HG03135 (cell line): ENCODE results near the gene IFRD1.
"Not testable (repeated sequence)": the region's sequence is repeated elsewhere in the genome, so short reads cannot be mapped to it uniquely, and the experiment has no call there.

Experiments
- ATAC-seq: cut with Tn5 transposase; IDR thresholded peaks from one replicate; pipeline ENCODE4 v1.9.1; 2021; ENCODE audit warnings: mild to moderate bottlenecking, moderate library complexity; ENCODE audit not compliant: unreplicated experiment

The IFRD1 gene

GRCh38 chr7:112512451-112513210 is 62.4 kb downstream of the IFRD1 start:
- no peak for ATAC-seq

- no peak for ATAC-seq
Measured at GRCh38 chr7:112515989-112516388, 65.7 kb downstream of the IFRD1 start.

- not testable (repeated sequence) for ATAC-seq
Measured at GRCh38 chr7:112516418-112516817, 66.2 kb downstream of the IFRD1 start.

GRCh38 chr7:112517487-112517886 is 67.2 kb downstream of the IFRD1 start:
- ATAC-seq = no peak

GRCh38 chr7:112520787-112521186 is 70.5 kb downstream of the IFRD1 start:
- no peak for ATAC-seq

- ATAC-seq = no peak
Measured at GRCh38 chr7:112521942-112522341, 71.7 kb downstream of the IFRD1 start.

- no peak for ATAC-seq
Measured at GRCh38 chr7:112523871-112524270, 73.6 kb downstream of the IFRD1 start.
